GM12801 (cell line): ENCODE measurements around the gene THAP11.

Experiments used
- CTCF ChIP-seq: IDR thresholded peaks from one replicate; pipeline ENCODE4 v1.5.1; 2011; ENCODE audit warnings: control low read depth; ENCODE audit not compliant: insufficient read length; ENCODE audit errors: extremely low read depth

THAP11 gene

DNA sequence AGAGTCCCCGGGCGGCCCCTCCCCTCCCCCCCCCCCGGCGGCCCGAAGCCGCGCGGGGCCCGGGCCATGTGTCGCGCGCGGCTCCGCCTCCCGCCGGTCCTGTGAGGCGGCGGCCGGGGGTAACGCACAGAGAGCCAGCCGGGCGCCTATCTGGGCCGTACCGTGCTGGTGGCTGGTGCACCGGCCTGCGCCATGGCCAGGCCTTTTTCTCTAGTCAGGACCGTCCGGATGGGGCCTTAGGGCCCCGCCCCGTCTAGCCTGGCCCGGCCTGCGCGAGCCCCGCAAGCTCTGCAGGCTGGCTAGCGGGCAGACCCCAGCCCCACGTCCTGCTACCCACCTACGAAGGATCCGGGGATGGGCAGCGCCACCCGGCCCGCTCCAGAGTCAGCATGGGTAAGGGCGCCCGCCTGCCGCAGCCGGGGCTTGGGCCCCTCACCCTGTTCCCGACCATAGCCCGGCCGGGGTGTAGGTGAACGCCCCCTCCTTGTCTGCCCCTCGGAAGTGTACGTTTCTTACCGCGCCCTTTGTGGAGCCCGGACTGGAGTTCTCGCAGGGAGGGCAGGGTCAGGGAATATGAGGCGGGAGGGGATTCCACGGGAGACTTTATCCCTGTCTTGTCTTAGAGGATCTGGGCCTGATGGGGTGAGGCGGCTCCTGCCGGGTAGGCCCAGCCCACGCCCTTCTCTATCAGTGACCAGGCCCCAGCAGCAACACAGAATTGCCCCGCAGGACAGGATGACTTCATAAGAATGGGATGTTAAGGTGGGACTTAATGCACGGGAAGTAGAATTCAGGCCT, 5.1 kb downstream of the THAP11 start, which contains the start of gene CENPT:
Gene CENPT (minus strand): TSS at position 630 of the 798 bp plus-strand sequence. CDS start 13,834 bp downstream, outside the sequence.
- TF ChIP-seq CTCF, result no peak

- no peak for TF ChIP-seq CTCF
These were observed 6.0 kb downstream of the THAP11 start for GRCh38 chr16:67848118-67848517.

- no peak for TF ChIP-seq CTCF
These were observed 11.6 kb downstream of the THAP11 start for GRCh38 chr16:67853670-67854069.

GRCh38 chr16:67855789-67856188, 13.7 kb downstream of the THAP11 start:
- no peak for TF ChIP-seq CTCF

- no peak for TF ChIP-seq CTCF
These were observed 14.9 kb downstream of the THAP11 start for GRCh38 chr16:67856927-67857546.

DNA sequence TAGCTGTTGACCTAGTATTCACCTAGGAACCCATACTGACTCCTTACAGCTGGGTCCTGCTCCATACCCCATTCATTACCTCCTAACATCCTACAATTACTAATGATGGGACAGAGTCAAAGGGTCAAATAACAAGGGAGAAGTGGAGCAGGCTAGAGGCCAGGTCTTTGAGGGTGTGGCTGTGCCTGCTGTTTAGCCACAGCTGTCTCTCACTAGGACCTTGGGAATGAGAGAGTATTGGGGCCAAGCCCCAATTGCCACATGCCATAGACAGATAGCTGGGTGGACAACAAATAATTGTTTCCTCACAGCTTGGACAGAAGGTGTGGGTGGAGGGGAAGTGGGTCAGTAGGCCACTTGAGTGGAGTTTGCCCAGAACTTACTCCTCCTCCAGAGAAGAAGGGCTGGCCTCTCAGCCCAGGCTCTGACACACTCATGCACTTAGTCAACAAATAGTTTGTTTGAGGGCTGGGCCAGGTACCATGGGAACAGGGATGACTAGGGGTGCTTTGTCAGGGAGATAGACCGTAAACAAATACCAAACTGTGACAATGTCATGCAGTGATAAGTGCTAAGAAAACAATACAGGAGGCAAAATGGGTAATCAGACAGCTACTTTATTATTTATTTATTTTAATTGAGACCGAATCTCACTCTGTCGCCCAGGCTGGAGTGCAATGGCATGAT, 15.6 kb downstream of the THAP11 start:
- no peak for TF ChIP-seq CTCF

DNA sequence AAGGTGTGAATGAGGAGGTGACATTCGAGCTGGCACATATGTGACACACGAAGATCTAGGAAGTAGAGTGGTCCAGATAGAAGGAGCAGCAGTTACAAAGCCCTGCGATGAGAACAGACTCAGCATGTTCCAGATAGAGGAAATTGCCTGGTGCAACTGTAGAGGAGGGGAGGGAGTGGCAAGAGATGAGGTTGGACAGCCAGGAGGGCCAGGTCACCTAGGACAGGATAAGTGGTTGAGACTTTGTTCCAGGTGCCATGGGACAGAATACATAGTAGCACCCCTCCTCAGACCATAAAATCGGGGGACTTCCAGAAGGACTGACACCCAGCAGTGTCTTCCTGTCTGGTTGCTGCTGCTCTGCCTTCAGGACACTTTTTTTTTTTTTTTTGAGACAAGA, 16.4 kb downstream of the THAP11 start:
- TF ChIP-seq CTCF, result no peak
